Liver (tissue), 9 donors: ENCODE data around the gene P2RY8. TPM values are rescaled to one million over a fixed set of nuclear protein-coding genes. Genes with fewer than 3 reads are reported as not detected.

Experiments used
- DNase-seq: peaks from one replicate; pipeline ENCODE4 v3.0.0-alpha.2; 2017; ENCODE audit warnings: low spot score
- H3K27ac ChIP-seq, 2 donors: one replicate each; pipeline ENCODE4 v1.7.0; 2013; ENCODE audit warnings: inconsistent platforms in 2 of 2, low read length in 2 of 2, control low read depth in 1 of 2, low read depth in 1 of 2, mild to moderate bottlenecking in 1 of 2
- H3K27me3 ChIP-seq, 4 donors: one replicate each; pipeline versions ENCODE4 v1.6.1 to v1.7.0; 2013; ENCODE audit warnings: low read length in 3 of 4, inconsistent platforms in 1 of 4, mild to moderate bottlenecking in 1 of 4, moderate library complexity in 1 of 4; ENCODE audit not compliant: control insufficient read depth in 4 of 4, insufficient read depth in 4 of 4
- H3K36me3 ChIP-seq, 4 donors: one replicate each; pipeline versions ENCODE4 v1.6.1 to v1.7.0; 2013; ENCODE audit warnings: low read length in 3 of 4, mild to moderate bottlenecking in 3 of 4, low read depth in 1 of 4, moderate library complexity in 1 of 4; ENCODE audit not compliant: control insufficient read depth in 4 of 4, insufficient read depth in 3 of 4
- H3K4me1 ChIP-seq, 4 donors: one replicate each; pipeline versions ENCODE4 v1.6.1 to v1.7.0; 2013; ENCODE audit warnings: low read length in 3 of 4, mild to moderate bottlenecking in 3 of 4, moderate library complexity in 1 of 4; ENCODE audit not compliant: control insufficient read depth in 4 of 4, insufficient read depth in 4 of 4
- H3K4me3 ChIP-seq, 3 donors: one replicate each; pipeline versions ENCODE4 v1.6.1 to v1.7.0; 2013; ENCODE audit warnings: low read length in 3 of 3, control low read depth in 1 of 3, low read depth in 1 of 3, mild to moderate bottlenecking in 1 of 3
- H3K9ac ChIP-seq, 2 donors: one replicate each; pipeline ENCODE4 v1.7.0; 2013; ENCODE audit warnings: low read length in 2 of 2, mild to moderate bottlenecking in 2 of 2, moderate library complexity in 2 of 2, control low read depth in 1 of 2, low read depth in 1 of 2
- H3K9me3 ChIP-seq, 4 donors: one replicate each; pipeline versions ENCODE4 v1.6.1 to v1.7.0; 2013; ENCODE audit warnings: low read length in 3 of 4; ENCODE audit not compliant: control insufficient read depth in 4 of 4
- EGR1 ChIP-seq, 2 donors: IDR thresholded peaks; 2 replicates each; pipeline ENCODE4 v1.6.1; 2016 to 2018; ENCODE audit warnings: antibody characterized with exemption in 2 of 2, low read depth in 2 of 2
- FOXA1 ChIP-seq: IDR thresholded peaks from 2 replicates; pipeline ENCODE4 v1.6.1; 2016; ENCODE audit warnings: antibody characterized with exemption
- FOXA2 ChIP-seq: IDR thresholded peaks from 2 replicates; pipeline ENCODE4 v1.6.1; 2016; ENCODE audit warnings: antibody characterized with exemption
- GABPA ChIP-seq, 2 donors: IDR thresholded peaks in 1 of 2; conservative IDR thresholded peaks in 1 of 2; 2 replicates each; pipeline ENCODE4 v1.6.1; 2016; ENCODE audit warnings: antibody characterized with exemption in 2 of 2, mild to moderate bottlenecking in 1 of 2, moderate library complexity in 1 of 2
- HNF4G ChIP-seq: IDR thresholded peaks from 2 replicates; pipeline ENCODE4 v1.6.1; 2016; ENCODE audit warnings: antibody characterized with exemption
- JUND ChIP-seq, 2 donors: IDR thresholded peaks; 2 replicates each; pipeline ENCODE4 v1.6.1; 2016; ENCODE audit warnings: antibody characterized with exemption in 2 of 2
- MAX ChIP-seq: IDR thresholded peaks from 2 replicates; pipeline ENCODE4 v1.6.1; 2016; ENCODE audit warnings: antibody characterized with exemption
- RAD21 ChIP-seq, 2 donors: IDR thresholded peaks; 2 replicates each; pipeline ENCODE4 v1.6.1; 2016; ENCODE audit warnings: antibody characterized with exemption in 2 of 2, mild to moderate bottlenecking in 2 of 2
- RXRA ChIP-seq, 2 donors: IDR thresholded peaks; 2 replicates each; pipeline ENCODE4 v1.6.1; 2017 to 2018; ENCODE audit warnings: antibody characterized with exemption in 2 of 2, mild to moderate bottlenecking in 1 of 2
- TAF1 ChIP-seq: conservative IDR thresholded peaks from 2 replicates; pipeline ENCODE4 v1.6.1; 2016; ENCODE audit warnings: antibody characterized with exemption, mild to moderate bottlenecking
- YY1 ChIP-seq: IDR thresholded peaks from 2 replicates; pipeline ENCODE4 v1.6.1; 2016; ENCODE audit warnings: antibody characterized with exemption, mild to moderate bottlenecking
- WGBS: extraction: QIAGEN DNeasy Blood & Tissue Kit; methylation state at CpG from one replicate; pipeline ENCODE4 v1.1.7; 2013; 5-methylcytosine and 5-hydroxymethylcytosine counted together
- polyA plus RNA-seq, 2 donors: library from polyadenylated mRNA; stranded (reverse) in 1 of 2; unstranded in 1 of 2; fragments of 200-250 nt in 1 of 2; fragments of >200 nt in 1 of 2; fragmentation: Nextera tagmentation in 1 of 2; extraction: Ambion mirVana in 1 of 2; gene quantifications; one replicate each; pipeline versions ENCODE4 v1.2.1 to v1.2.3, GENCODE V29; 2013 to 2015
- total RNA-seq, 2 donors: library from RNA; depleted of rRNA; stranded (reverse); fragments of >200 nt; gene quantifications; one replicate each; pipeline ENCODE4 v1.2.3, GENCODE V29; 2014
- TF ChIP-seq, protein P1 (sequence below): fragments of 150-350 bp; IDR thresholded peaks from 2 replicates; pipeline ENCODE4 v1.5.1; 2017; ENCODE audit warnings: improper control_type of control experiment, low read depth, low read length; ENCODE audit not compliant: missing input control
- TF ChIP-seq, protein P2 (sequence below): IDR thresholded peaks from 2 replicates; pipeline ENCODE4 v1.6.1; 2016; ENCODE audit warnings: antibody characterized with exemption
- TF ChIP-seq, protein P3 (sequence below): IDR thresholded peaks from 2 replicates; pipeline ENCODE4 v1.6.1; 2016; ENCODE audit warnings: antibody characterized with exemption
- TF ChIP-seq, protein P4 (sequence below): IDR thresholded peaks from 2 replicates; pipeline ENCODE4 v1.6.1; 2016; ENCODE audit warnings: antibody characterized with exemption, mild to moderate bottlenecking
- donor health status: healthy.
- donor health status: healthy.
- donor health status: healthy.
- donor health status: healthy.
- donor health status: healthy.

P2RY8 gene
- total and polyA plus RNA-seq, 4 donors, result 0.24 to 4.4 (median 0.59) TPM

GRCh38 chrX:1466232-1466661 lies 70.7 kb downstream of the P2RY8 start:
- Histone ChIP-seq H3K27ac (no peak overlapping the region), H3K9me3 (no peaks in the 10 kb centered on the region), H3K27me3 (peaks cover 0 to 3% (median 0%) of the 10 kb centered on the region in 4 donors), H3K9ac (no peak overlapping the region), H3K4me3 (no peak overlapping the region), H3K36me3 (no peaks in the 10 kb centered on the region), H3K4me1 (no peaks in the 10 kb centered on the region)
- TF ChIP-seq HNF4G, result no peak
- no peak for TF ChIP-seq RAD21 (IDR thresholded peaks at IDR 0.05)
- TF ChIP-seq, protein P1, sequence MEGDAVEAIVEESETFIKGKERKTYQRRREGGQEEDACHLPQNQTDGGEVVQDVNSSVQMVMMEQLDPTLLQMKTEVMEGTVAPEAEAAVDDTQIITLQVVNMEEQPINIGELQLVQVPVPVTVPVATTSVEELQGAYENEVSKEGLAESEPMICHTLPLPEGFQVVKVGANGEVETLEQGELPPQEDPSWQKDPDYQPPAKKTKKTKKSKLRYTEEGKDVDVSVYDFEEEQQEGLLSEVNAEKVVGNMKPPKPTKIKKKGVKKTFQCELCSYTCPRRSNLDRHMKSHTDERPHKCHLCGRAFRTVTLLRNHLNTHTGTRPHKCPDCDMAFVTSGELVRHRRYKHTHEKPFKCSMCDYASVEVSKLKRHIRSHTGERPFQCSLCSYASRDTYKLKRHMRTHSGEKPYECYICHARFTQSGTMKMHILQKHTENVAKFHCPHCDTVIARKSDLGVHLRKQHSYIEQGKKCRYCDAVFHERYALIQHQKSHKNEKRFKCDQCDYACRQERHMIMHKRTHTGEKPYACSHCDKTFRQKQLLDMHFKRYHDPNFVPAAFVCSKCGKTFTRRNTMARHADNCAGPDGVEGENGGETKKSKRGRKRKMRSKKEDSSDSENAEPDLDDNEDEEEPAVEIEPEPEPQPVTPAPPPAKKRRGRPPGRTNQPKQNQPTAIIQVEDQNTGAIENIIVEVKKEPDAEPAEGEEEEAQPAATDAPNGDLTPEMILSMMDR, result no peak
- TF ChIP-seq, protein P2, sequence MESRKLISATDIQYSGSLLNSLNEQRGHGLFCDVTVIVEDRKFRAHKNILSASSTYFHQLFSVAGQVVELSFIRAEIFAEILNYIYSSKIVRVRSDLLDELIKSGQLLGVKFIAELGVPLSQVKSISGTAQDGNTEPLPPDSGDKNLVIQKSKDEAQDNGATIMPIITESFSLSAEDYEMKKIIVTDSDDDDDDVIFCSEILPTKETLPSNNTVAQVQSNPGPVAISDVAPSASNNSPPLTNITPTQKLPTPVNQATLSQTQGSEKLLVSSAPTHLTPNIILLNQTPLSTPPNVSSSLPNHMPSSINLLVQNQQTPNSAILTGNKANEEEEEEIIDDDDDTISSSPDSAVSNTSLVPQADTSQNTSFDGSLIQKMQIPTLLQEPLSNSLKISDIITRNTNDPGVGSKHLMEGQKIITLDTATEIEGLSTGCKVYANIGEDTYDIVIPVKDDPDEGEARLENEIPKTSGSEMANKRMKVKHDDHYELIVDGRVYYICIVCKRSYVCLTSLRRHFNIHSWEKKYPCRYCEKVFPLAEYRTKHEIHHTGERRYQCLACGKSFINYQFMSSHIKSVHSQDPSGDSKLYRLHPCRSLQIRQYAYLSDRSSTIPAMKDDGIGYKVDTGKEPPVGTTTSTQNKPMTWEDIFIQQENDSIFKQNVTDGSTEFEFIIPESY, result no peak
- no peak for DNase-seq
- WGBS, result 30% methylated on average over 36 of the region's 36 CpGs

DNA sequence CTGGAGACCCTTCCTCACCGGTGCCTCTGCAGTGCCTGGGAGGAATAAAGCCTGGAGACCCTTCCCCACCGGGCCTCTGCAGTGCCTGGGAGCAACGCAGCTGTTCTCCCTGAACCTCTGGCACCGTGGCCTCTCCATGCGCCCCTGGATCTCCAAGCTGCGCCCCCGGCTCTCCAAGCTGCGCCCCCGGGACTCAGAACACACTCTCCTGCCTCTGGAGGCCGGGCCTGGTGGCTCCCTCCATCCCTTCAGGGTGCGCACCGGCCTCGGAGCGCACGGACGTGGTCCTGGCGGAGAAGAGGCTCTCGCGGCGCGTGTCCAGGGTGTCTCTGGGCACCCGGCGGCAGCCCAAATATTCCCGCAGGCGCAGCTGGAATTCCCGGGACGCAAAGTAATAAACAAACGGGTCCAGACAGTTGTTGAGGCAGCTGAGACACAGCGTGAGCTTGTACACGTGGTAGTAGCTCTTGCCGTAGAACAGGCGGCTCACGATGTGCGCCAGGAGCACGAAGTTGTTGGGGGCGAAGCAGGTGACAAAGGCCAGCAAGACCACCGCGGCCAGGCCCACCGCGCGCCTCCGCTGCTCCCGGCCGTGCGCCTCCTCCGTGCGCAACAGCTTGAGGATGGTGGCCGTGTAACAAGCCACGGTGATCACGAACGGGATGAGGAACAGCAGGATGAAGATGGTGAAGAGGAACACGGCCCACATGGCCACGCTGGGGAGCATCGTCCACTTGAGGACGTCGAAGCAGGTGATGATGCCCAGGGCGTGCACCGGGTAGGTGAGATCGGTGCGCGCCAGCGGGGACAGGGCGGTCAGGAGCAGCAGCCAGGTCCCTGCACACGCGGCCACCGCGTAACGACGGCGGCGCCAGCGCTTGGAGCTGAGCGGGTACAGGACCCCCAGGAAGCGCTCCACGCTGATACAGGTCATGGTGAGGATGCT lies 71.4 kb downstream of the P2RY8 start:
- Histone ChIP-seq H3K9me3 (no peaks in the 10 kb centered on the region), H3K27me3 (peaks cover 0 to 3% (median 0%) of the 10 kb centered on the region in 4 donors), H3K9ac (no peak overlapping the region), H3K36me3 (no peaks in the 10 kb centered on the region), H3K4me3 (no peak overlapping the region), H3K4me1 (no peaks in the 10 kb centered on the region), H3K27ac (no peak overlapping the region)
- TF ChIP-seq YY1, result no peak
- TF ChIP-seq FOXA1, result no peak
- TF ChIP-seq EGR1 (IDR thresholded peaks at IDR 0.05; ENCODE audit: low read depth in 2 of 2), result no peak
- TF ChIP-seq TAF1, result no peak
- TF ChIP-seq FOXA2, result no peak
- no peak for TF ChIP-seq HNF4G
- TF ChIP-seq, protein P1, result no peak
- TF ChIP-seq MAX, result no peak
- TF ChIP-seq, protein P2, result no peak
- no peak for TF ChIP-seq GABPA (IDR thresholded peaks at IDR 0.05 in 1 of 2, conservative IDR thresholded peaks at IDR 0.05 in 1 of 2)
- no peak for TF ChIP-seq RXRA (IDR thresholded peaks at IDR 0.05)
- no peak for TF ChIP-seq JUND (IDR thresholded peaks at IDR 0.05)
- TF ChIP-seq, protein P3, sequence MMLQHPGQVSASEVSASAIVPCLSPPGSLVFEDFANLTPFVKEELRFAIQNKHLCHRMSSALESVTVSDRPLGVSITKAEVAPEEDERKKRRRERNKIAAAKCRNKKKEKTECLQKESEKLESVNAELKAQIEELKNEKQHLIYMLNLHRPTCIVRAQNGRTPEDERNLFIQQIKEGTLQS, result no peak
- TF ChIP-seq RAD21 (IDR thresholded peaks at IDR 0.05), result no peak
- TF ChIP-seq, protein P4, sequence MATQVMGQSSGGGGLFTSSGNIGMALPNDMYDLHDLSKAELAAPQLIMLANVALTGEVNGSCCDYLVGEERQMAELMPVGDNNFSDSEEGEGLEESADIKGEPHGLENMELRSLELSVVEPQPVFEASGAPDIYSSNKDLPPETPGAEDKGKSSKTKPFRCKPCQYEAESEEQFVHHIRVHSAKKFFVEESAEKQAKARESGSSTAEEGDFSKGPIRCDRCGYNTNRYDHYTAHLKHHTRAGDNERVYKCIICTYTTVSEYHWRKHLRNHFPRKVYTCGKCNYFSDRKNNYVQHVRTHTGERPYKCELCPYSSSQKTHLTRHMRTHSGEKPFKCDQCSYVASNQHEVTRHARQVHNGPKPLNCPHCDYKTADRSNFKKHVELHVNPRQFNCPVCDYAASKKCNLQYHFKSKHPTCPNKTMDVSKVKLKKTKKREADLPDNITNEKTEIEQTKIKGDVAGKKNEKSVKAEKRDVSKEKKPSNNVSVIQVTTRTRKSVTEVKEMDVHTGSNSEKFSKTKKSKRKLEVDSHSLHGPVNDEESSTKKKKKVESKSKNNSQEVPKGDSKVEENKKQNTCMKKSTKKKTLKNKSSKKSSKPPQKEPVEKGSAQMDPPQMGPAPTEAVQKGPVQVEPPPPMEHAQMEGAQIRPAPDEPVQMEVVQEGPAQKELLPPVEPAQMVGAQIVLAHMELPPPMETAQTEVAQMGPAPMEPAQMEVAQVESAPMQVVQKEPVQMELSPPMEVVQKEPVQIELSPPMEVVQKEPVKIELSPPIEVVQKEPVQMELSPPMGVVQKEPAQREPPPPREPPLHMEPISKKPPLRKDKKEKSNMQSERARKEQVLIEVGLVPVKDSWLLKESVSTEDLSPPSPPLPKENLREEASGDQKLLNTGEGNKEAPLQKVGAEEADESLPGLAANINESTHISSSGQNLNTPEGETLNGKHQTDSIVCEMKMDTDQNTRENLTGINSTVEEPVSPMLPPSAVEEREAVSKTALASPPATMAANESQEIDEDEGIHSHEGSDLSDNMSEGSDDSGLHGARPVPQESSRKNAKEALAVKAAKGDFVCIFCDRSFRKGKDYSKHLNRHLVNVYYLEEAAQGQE, result no peak
- 31% methylated on average over 75 of the region's 75 CpGs for WGBS
- DNase-seq, result no peak
